Amniotic epithelial cell (primary cell): ENCODE results near the gene DAZAP2.
"Not testable (repeated sequence)": the region's sequence is repeated elsewhere in the genome, so short reads cannot be mapped to it uniquely, and the experiment has no call there.

ENCODE experiments used
- DNase-seq: peaks from one replicate; pipeline ENCODE4 v3.0.0-alpha.2; 2010; ENCODE audit warnings: low read depth

The DAZAP2 gene

GRCh38 chr12:51247523-51248206 lies 9.0 kb downstream of the DAZAP2 start:
- no peak for DNase-seq

- no peak for DNase-seq
Observed at GRCh38 chr12:51253276-51253675, 14.7 kb downstream of the DAZAP2 start.

- no peak for DNase-seq
Observed at GRCh38 chr12:51254536-51254935, 15.9 kb downstream of the DAZAP2 start.

GRCh38 chr12:51259600-51259999 lies 21.0 kb downstream of the DAZAP2 start:
- DNase-seq, result not testable (repeated sequence)

GRCh38 chr12:51262758-51263177 lies 24.1 kb downstream of the DAZAP2 start:
- peak; percentile 71 for DNase-seq

- no peak for DNase-seq
Observed at GRCh38 chr12:51263341-51263740, 24.7 kb downstream of the DAZAP2 start.

GRCh38 chr12:51264297-51264696 lies 25.7 kb downstream of the DAZAP2 start:
- DNase-seq, result no peak

- no peak for DNase-seq
Observed at GRCh38 chr12:51265024-51265423, 26.4 kb downstream of the DAZAP2 start.

GRCh38 chr12:51269174-51270066 lies 30.8 kb downstream of the DAZAP2 start:
- peak; percentile 45 for DNase-seq

GRCh38 chr12:51270067-51270950 lies 31.7 kb downstream of the DAZAP2 start, which contains the start of gene SMAGP:
TSS of gene SMAGP (minus strand) at chr12:51270415. CDS start at chr12:51269278, 1,137 bp downstream.
- peak; percentile 14 for DNase-seq

- peak; percentile 73 for DNase-seq
Observed at GRCh38 chr12:51270951-51271518, 32.4 kb downstream of the DAZAP2 start.

GRCh38 chr12:51272810-51273209 lies 34.2 kb downstream of the DAZAP2 start:
- not testable (repeated sequence) for DNase-seq

- no peak for DNase-seq
Observed at GRCh38 chr12:51275088-51275487, 36.5 kb downstream of the DAZAP2 start.

GRCh38 chr12:51281202-51281924 lies 42.7 kb downstream of the DAZAP2 start:
- DNase-seq, result peak; percentile 82

- no peak for DNase-seq
Observed at GRCh38 chr12:51285843-51286242, 47.2 kb downstream of the DAZAP2 start.

GRCh38 chr12:51291603-51292513 lies 53.2 kb downstream of the DAZAP2 start:
- not testable (repeated sequence) for DNase-seq
